ENCODE data around the gene CDH11. TPM values are rescaled to one million over a fixed set of nuclear protein-coding genes. Genes with fewer than 3 reads are reported as not detected.

Gene CDH11
- total and polyA plus RNA-seq, 7 donors = 1.2 to 146 (median 19.3) TPM

DNA sequence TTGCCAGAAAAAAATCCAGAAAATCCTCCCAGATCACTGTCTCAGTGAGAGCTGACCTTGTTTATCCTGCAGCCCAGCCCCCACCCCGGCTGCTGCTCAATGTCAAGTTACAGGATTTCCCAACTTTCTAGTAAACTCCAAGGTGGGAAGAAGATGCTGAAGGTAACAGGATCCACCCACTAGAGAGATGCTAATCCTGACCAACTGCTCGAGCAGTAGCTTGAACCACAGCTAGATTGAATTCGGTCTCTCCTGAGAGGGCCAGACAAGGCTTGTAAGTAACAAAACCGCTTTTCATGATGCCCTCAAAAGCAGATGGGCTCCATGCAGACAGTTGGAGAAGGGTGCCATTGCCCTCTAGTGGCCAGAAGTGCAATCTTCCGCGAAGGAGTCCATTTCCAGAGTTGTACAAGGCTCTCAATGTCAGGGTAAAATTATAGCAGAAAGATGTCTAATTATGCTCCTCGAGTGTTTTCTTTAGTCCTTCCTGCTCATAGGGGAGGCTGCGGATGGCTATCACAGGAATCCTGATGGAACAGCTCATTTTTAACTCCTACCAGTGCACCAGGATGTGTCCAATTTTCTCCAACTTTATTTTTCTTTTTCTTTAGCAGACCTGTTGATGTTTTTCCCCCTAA is 3.9 kb downstream of the CDH11 start:
- no peaks in the 10 kb centered on the region for H3K27me3 ChIP-seq
- TF ChIP-seq POLR2AphosphoS5 (IDR thresholded peaks at IDR 0.05) (peak in 2 of 4 donors; percentile 19 to 49), EP300 (IDR thresholded peaks at IDR 0.05) (no peak), CTCF (IDR thresholded peaks at IDR 0.05) (peak; percentile 71 to 91 (median 86))
- H3K4me1 ChIP-seq = peaks cover 0 to 72% (median 42%) of the 10 kb centered on the region in 4 donors
- H3K9me3 ChIP-seq = no peaks in the 10 kb centered on the region
- intact Hi-C loops (cut with DNase I) = loop anchor here (5.0 kb wide), 2 partner anchors 46 to 1656 kb away; no protein-coding TSS in a partner anchor
- H3K4me3 ChIP-seq = no peak overlapping the region
- no peaks in the 10 kb centered on the region for H3K36me3 ChIP-seq
- peak overlapping the region; percentile 12 to 93 (median 64) for H3K27ac ChIP-seq
- 4 to 5% methylated on average over 8 of the region's 8 CpGs for WGBS, 2 donors
- DNase-seq = peak; percentile 85

- DNase-seq = no peak
- H3K27ac ChIP-seq = peak overlapping the region in 1 of 4 donors; percentile 15
- TF ChIP-seq POLR2AphosphoS5 (IDR thresholded peaks at IDR 0.05) (no peak), EP300 (IDR thresholded peaks at IDR 0.05) (no peak), POLR2A (IDR thresholded peaks at IDR 0.05) (no peak), CTCF (IDR thresholded peaks at IDR 0.05) (no peak)
- no peaks in the 10 kb centered on the region for H3K27me3 ChIP-seq
- 72 to 80% methylated on average over 5 of the region's 5 CpGs for WGBS, 2 donors
- intact Hi-C loops (cut with DNase I) = loop anchor here (5.0 kb wide), 2 partner anchors 45 to 1655 kb away; no protein-coding TSS in a partner anchor
- H3K9me3 ChIP-seq = no peaks in the 10 kb centered on the region
- H3K4me1 ChIP-seq = peaks cover 0 to 72% (median 42%) of the 10 kb centered on the region in 4 donors
- H3K36me3 ChIP-seq = no peaks in the 10 kb centered on the region
- no peak overlapping the region for H3K4me3 ChIP-seq
Observed at GRCh38 chr16:65116818-65117430, 4.9 kb downstream of the CDH11 start.

- Histone ChIP-seq H3K27me3 (no peaks in the 10 kb centered on the region), H3K4me3 (no peak overlapping the region), H3K9me3 (no peaks in the 10 kb centered on the region), H3K27ac (peak overlapping the region in 1 of 4 donors; percentile 15), H3K4me1 (peaks cover 0 to 72% (median 42%) of the 10 kb centered on the region in 4 donors), H3K36me3 (no peaks in the 10 kb centered on the region)
- WGBS, 2 donors = 61 to 79% methylated on average over 4 of the region's 4 CpGs
- intact Hi-C loops (cut with DNase I) = loop anchor here (5.0 kb wide), 2 partner anchors 44 to 1654 kb away; no protein-coding TSS in a partner anchor
- no peak for TF ChIP-seq POLR2AphosphoS5 (IDR thresholded peaks at IDR 0.05)
- TF ChIP-seq EP300 (IDR thresholded peaks at IDR 0.05) = no peak
- TF ChIP-seq CTCF (IDR thresholded peaks at IDR 0.05) = no peak
- TF ChIP-seq POLR2A (IDR thresholded peaks at IDR 0.05) = no peak
- no peak for DNase-seq
Observed at GRCh38 chr16:65116216-65116615, 5.6 kb downstream of the CDH11 start.

DNA sequence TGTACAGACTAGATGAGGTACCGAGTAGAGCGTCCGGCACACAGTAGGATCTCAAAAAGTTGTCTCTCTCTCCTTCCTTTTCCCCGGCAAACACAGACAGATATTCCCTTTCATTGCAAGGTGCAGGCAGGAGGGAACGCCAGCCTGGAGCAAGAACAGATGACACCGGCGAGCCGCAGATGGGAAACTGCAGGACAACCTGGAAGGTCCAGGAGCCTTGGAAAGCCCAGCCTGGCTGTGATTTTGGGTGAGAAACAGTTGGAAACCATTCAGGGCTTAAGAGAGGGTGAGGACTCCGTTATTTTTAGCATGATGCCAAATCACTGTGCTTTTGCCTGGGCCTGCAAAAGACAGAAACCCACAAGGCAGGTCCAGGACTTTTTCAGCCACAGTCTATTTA is 7.3 kb downstream of the CDH11 start:
- H3K4me3 ChIP-seq = no peak overlapping the region
- H3K27ac ChIP-seq = no peak overlapping the region
- no peak for DNase-seq
- intact Hi-C loops (cut with DNase I) = no loop called here
- no peaks in the 10 kb centered on the region for H3K27me3 ChIP-seq
- WGBS, 2 donors = 88 to 92% methylated on average over 9 of the region's 9 CpGs
- peaks cover 0 to 61% (median 41%) of the 10 kb centered on the region in 4 donors for H3K4me1 ChIP-seq
- TF ChIP-seq POLR2A (IDR thresholded peaks at IDR 0.05) (no peak), CTCF (IDR thresholded peaks at IDR 0.05) (no peak), EP300 (IDR thresholded peaks at IDR 0.05) (no peak), POLR2AphosphoS5 (IDR thresholded peaks at IDR 0.05) (no peak)
- H3K36me3 ChIP-seq = no peaks in the 10 kb centered on the region
- no peaks in the 10 kb centered on the region for H3K9me3 ChIP-seq

Data from sigmoid colon (tissue), 7 donors.